Activated T-helper 1 cell treated with anti-CD3 and anti-CD28 coated beads, Interleukin-12 subunit alpha, Interleukin-12 subunit beta, Interleukin-2, Interleukin-4 antibody, amounts not matched to agents 30 ng/mL and 10 ng/mL and 1 ng/mL, durations not matched to agents 14 hours and 24 hours and 36 hours (primary cell): ENCODE results near the gene AMY2B. TPM values are rescaled to one million over a fixed set of nuclear protein-coding genes. Genes with fewer than 3 reads are reported as not detected.
"Not testable (repeated sequence)": the region's sequence is repeated elsewhere in the genome, so short reads cannot be mapped to it uniquely, and the experiment has no call there.

ENCODE experiments used
- DNase-seq: peaks from one replicate; pipeline ENCODE4 v3.0.0; 2021; ENCODE audit warnings: low spot score
- H3K27ac Mint-ChIP-seq: one replicate; pipeline ENCODE4 v1.8.0; 2021; ENCODE audit warnings: mild to moderate bottlenecking, mixed read lengths
- H3K27me3 Mint-ChIP-seq: one replicate; pipeline ENCODE4 v1.8.0; 2022; ENCODE audit warnings: mild to moderate bottlenecking, moderate library complexity, mixed read lengths; ENCODE audit not compliant: insufficient read depth
- H3K36me3 Mint-ChIP-seq: one replicate; pipeline ENCODE4 v1.8.0; 2021; ENCODE audit warnings: low read depth, mixed read lengths
- H3K4me1 Mint-ChIP-seq: one replicate; pipeline ENCODE4 v1.8.0; 2021; ENCODE audit warnings: low read depth, mixed read lengths
- H3K4me3 Mint-ChIP-seq: one replicate; pipeline ENCODE4 v1.8.0; 2021; ENCODE audit warnings: mild to moderate bottlenecking, moderate library complexity, mixed read lengths
- H3K9me3 Mint-ChIP-seq: one replicate; pipeline ENCODE4 v1.8.0; 2021; ENCODE audit warnings: mixed read lengths
- intact Hi-C: fragments of 100-400 bp; cut with micrococcal nuclease; formaldehyde crosslinking; loops from one replicate; pipeline ENCODE4 v1.15.1; 2024
- total RNA-seq: library from RNA; stranded (reverse); gene quantifications from 2 replicates; pipeline ENCODE4 v1.2.3, GENCODE V29; 2022

The AMY2B gene
- total RNA-seq, 1 donor from 2014 or later: 3.4 TPM

- intact Hi-C loops: no loop called here
- Mint-ChIP-seq H3K36me3 (peaks cover 3% of the 10 kb centered on the region), H3K4me1 (no peaks in the 10 kb centered on the region), H3K9me3 (no peaks in the 10 kb centered on the region), H3K4me3 (no peak overlapping the region), H3K27me3 (no peaks in the 10 kb centered on the region), H3K27ac (no peak overlapping the region)
- DNase-seq: no peak
Observed at GRCh38 chr1:103561643-103562395, 9.6 kb upstream of the AMY2B start.

GRCh38 chr1:103563056-103563455 is 8.3 kb upstream of the AMY2B start:
- no peaks in the 10 kb centered on the region for H3K4me1 Mint-ChIP-seq
- intact Hi-C loops: no loop called here
- no peak overlapping the region for H3K4me3 Mint-ChIP-seq
- H3K9me3 Mint-ChIP-seq: no peaks in the 10 kb centered on the region
- no peak overlapping the region for H3K27ac Mint-ChIP-seq
- H3K27me3 Mint-ChIP-seq: no peaks in the 10 kb centered on the region
- no peaks in the 10 kb centered on the region for H3K36me3 Mint-ChIP-seq
- no peak for DNase-seq

- no peak overlapping the region for H3K4me3 Mint-ChIP-seq
- H3K27ac Mint-ChIP-seq: no peak overlapping the region
- no peak for DNase-seq
- H3K4me1 Mint-ChIP-seq: no peaks in the 10 kb centered on the region
- H3K27me3 Mint-ChIP-seq: no peaks in the 10 kb centered on the region
- H3K36me3 Mint-ChIP-seq: peaks cover 2% of the 10 kb centered on the region
- intact Hi-C loops: no loop called here
- no peaks in the 10 kb centered on the region for H3K9me3 Mint-ChIP-seq
Observed at GRCh38 chr1:103569493-103569892, 1.9 kb upstream of the AMY2B start.

GRCh38 chr1:103576065-103576464 is 4.7 kb downstream of the AMY2B start:
- H3K27me3 Mint-ChIP-seq: no peaks in the 10 kb centered on the region
- H3K27ac Mint-ChIP-seq: no peak overlapping the region
- intact Hi-C loops: no loop called here
- no peaks in the 10 kb centered on the region for H3K9me3 Mint-ChIP-seq
- no peaks in the 10 kb centered on the region for H3K36me3 Mint-ChIP-seq
- DNase-seq: no peak
- H3K4me1 Mint-ChIP-seq: no peaks in the 10 kb centered on the region
- no peak overlapping the region for H3K4me3 Mint-ChIP-seq

- H3K36me3 Mint-ChIP-seq, H3K9me3 Mint-ChIP-seq, DNase-seq, H3K4me1 Mint-ChIP-seq, H3K27ac Mint-ChIP-seq, H3K4me3 Mint-ChIP-seq, intact Hi-C loops, H3K27me3 Mint-ChIP-seq: not testable (repeated sequence)
Observed at GRCh38 chr1:103576784-103577183, 5.4 kb downstream of the AMY2B start.

- H3K36me3 Mint-ChIP-seq: no peaks in the 10 kb centered on the region
- H3K4me3 Mint-ChIP-seq: no peak overlapping the region
Observed at GRCh38 chr1:103582464-103582863, 11.1 kb downstream of the AMY2B start.

GRCh38 chr1:103583887-103584286 is 12.5 kb downstream of the AMY2B start:
- intact Hi-C loops: no loop called here
- H3K36me3 Mint-ChIP-seq: no peaks in the 10 kb centered on the region
- H3K4me1 Mint-ChIP-seq: no peaks in the 10 kb centered on the region

More at GRCh38 chr1:103582464-103582863, 11.1 kb downstream of the AMY2B start:
- Mint-ChIP-seq H3K4me1 (no peaks in the 10 kb centered on the region), H3K9me3 (peaks cover 3% of the 10 kb centered on the region), H3K27ac (no peak overlapping the region), H3K27me3 (no peaks in the 10 kb centered on the region)
- intact Hi-C loops: no loop called here
- no peak for DNase-seq

GRCh38 chr1:103584537-103584936 is 13.1 kb downstream of the AMY2B start:
- Mint-ChIP-seq H3K36me3 (no peaks in the 10 kb centered on the region), H3K4me1 (no peaks in the 10 kb centered on the region), H3K9me3 (peaks cover 10% of the 10 kb centered on the region), H3K4me3 (no peak overlapping the region), H3K27ac (no peak overlapping the region), H3K27me3 (no peaks in the 10 kb centered on the region)
- intact Hi-C loops: no loop called here
- no peak for DNase-seq

More at GRCh38 chr1:103583887-103584286, 12.5 kb downstream of the AMY2B start:
- Mint-ChIP-seq H3K27ac (no peak overlapping the region), H3K27me3 (no peaks in the 10 kb centered on the region), H3K9me3 (peaks cover 6% of the 10 kb centered on the region), H3K4me3 (no peak overlapping the region)
- DNase-seq: no peak

- H3K4me3 Mint-ChIP-seq, H3K27ac Mint-ChIP-seq, H3K27me3 Mint-ChIP-seq, intact Hi-C loops, H3K36me3 Mint-ChIP-seq, DNase-seq, H3K9me3 Mint-ChIP-seq, H3K4me1 Mint-ChIP-seq: not testable (repeated sequence)
Observed at GRCh38 chr1:103602740-103603139, 31.4 kb downstream of the AMY2B start.

GRCh38 chr1:103616362-103616761 is 45.0 kb downstream of the AMY2B start:
- Mint-ChIP-seq H3K4me1 (no peaks in the 10 kb centered on the region), H3K27me3 (peaks cover 3% of the 10 kb centered on the region), H3K27ac (no peak overlapping the region)

GRCh38 chr1:103616994-103617477 is 45.6 kb downstream of the AMY2B start, which contains the start of gene AMY2A:
Gene AMY2A, plus strand, starts transcription at chr1:103617427. Its CDS starts 14 bp downstream, at chr1:103617441.
- H3K27ac Mint-ChIP-seq, H3K4me3 Mint-ChIP-seq, H3K36me3 Mint-ChIP-seq, H3K27me3 Mint-ChIP-seq, H3K9me3 Mint-ChIP-seq, intact Hi-C loops, DNase-seq, H3K4me1 Mint-ChIP-seq: not testable (repeated sequence)

More at GRCh38 chr1:103616362-103616761, 45.0 kb downstream of the AMY2B start:
- H3K4me3 Mint-ChIP-seq: no peak overlapping the region
- no peak for DNase-seq
- intact Hi-C loops: no loop called here
- no peaks in the 10 kb centered on the region for H3K36me3 Mint-ChIP-seq
- no peaks in the 10 kb centered on the region for H3K9me3 Mint-ChIP-seq

- H3K27ac Mint-ChIP-seq, H3K4me1 Mint-ChIP-seq, intact Hi-C loops, H3K27me3 Mint-ChIP-seq, DNase-seq, H3K9me3 Mint-ChIP-seq, H3K4me3 Mint-ChIP-seq, H3K36me3 Mint-ChIP-seq: not testable (repeated sequence)
Observed at GRCh38 chr1:103627436-103627835, 56.0 kb downstream of the AMY2B start.
